ENCODE data around the gene C1QL2. TPM values are rescaled to one million over a fixed set of nuclear protein-coding genes. Genes with fewer than 3 reads are reported as not detected.
A peak's percentile ranks its signal among the peaks of the same experiment; 100 is the strongest.

Gene C1QL2
- total and polyA plus RNA-seq, 8 donors = 0.07 to 0.15 (median 0.09) TPM; not detected in 5

GRCh38 chr2:119149611-119150010 is 8.9 kb downstream of the C1QL2 start:
- H3K36me3 ChIP-seq = no peaks in the 10 kb centered on the region
- TF ChIP-seq CTCF (IDR thresholded peaks at IDR 0.05) = no peak
- WGBS, 2 donors = 73 to 81% methylated on average over 6 of the region's 6 CpGs
- H3K27ac ChIP-seq = no peak overlapping the region
- no peak overlapping the region for H3K4me3 ChIP-seq
- peaks cover 0 to 7% (median 0%) of the 10 kb centered on the region in 4 donors for H3K27me3 ChIP-seq
- H3K9me3 ChIP-seq = no peaks in the 10 kb centered on the region
- no peak for DNase-seq
- ATAC-seq = no peak
- intact Hi-C loops (cut with DNase I) = no loop called here
- H3K4me1 ChIP-seq = no peaks in the 10 kb centered on the region
- FAIRE-seq = no peak

- no peaks in the 10 kb centered on the region for H3K9me3 ChIP-seq
- no peak for FAIRE-seq
- WGBS, 2 donors = 63 to 72% methylated on average over 11 of the region's 11 CpGs
These were observed 10.5 kb downstream of the C1QL2 start for GRCh38 chr2:119147776-119148715.

GRCh38 chr2:119144806-119145205 is 13.7 kb downstream of the C1QL2 start:
- Histone ChIP-seq H3K4me1 (peaks cover 0 to 10% (median 9%) of the 10 kb centered on the region in 3 donors), H3K36me3 (no peaks in the 10 kb centered on the region), H3K27ac (no peak overlapping the region), H3K27me3 (no peaks in the 10 kb centered on the region), H3K9me3 (no peaks in the 10 kb centered on the region), H3K4me3 (no peak overlapping the region)
- DNase-seq (no peak), ATAC-seq (no peak), FAIRE-seq (no peak)
- intact Hi-C loops (cut with DNase I) = no loop called here
- 89 to 94% methylated on average over 5 of the region's 5 CpGs for WGBS, 2 donors
- TF ChIP-seq CTCF (IDR thresholded peaks at IDR 0.05) = no peak

More at GRCh38 chr2:119147776-119148715, 10.5 kb downstream of the C1QL2 start:
- Histone ChIP-seq H3K27ac (no peak overlapping the region), H3K4me3 (no peak overlapping the region), H3K4me1 (peaks cover 0 to 9% (median 2%) of the 10 kb centered on the region in 3 donors), H3K36me3 (no peaks in the 10 kb centered on the region), H3K27me3 (no peaks in the 10 kb centered on the region)
- ATAC-seq (no peak), DNase-seq (no peak)
- intact Hi-C loops (cut with DNase I) = no loop called here
- TF ChIP-seq CTCF (IDR thresholded peaks at IDR 0.05) = no peak

- H3K4me1 ChIP-seq = peaks cover 0 to 10% (median 9%) of the 10 kb centered on the region in 3 donors
- DNase-seq = peak; percentile 32 to 77 (median 66)
- intact Hi-C loops (cut with DNase I) = no loop called here
- FAIRE-seq = no peak
- H3K9me3 ChIP-seq = no peaks in the 10 kb centered on the region
- no peaks in the 10 kb centered on the region for H3K36me3 ChIP-seq
- peak overlapping the region in 1 of 4 donors; percentile 15 for H3K27ac ChIP-seq
- no peak overlapping the region for H3K4me3 ChIP-seq
- TF ChIP-seq CTCF (IDR thresholded peaks at IDR 0.05) = no peak
- 9 to 12% methylated on average over 11 of the region's 11 CpGs for WGBS, 2 donors
- no peaks in the 10 kb centered on the region for H3K27me3 ChIP-seq
- ATAC-seq = peak; percentile 46 to 90 (median 75)
These were observed 15.7 kb downstream of the C1QL2 start for GRCh38 chr2:119142824-119143223.

- WGBS, 2 donors = 73 to 82% methylated on average over 11 of the region's 11 CpGs
- ATAC-seq (no peak), DNase-seq (no peak), FAIRE-seq (no peak)
- intact Hi-C loops (cut with DNase I) = no loop called here
- Histone ChIP-seq H3K4me3 (no peak overlapping the region), H3K9me3 (no peaks in the 10 kb centered on the region), H3K27me3 (no peaks in the 10 kb centered on the region), H3K27ac (no peak overlapping the region), H3K36me3 (no peaks in the 10 kb centered on the region), H3K4me1 (peaks cover 0 to 2% (median 0%) of the 10 kb centered on the region in 3 donors)
- no peak for TF ChIP-seq CTCF (IDR thresholded peaks at IDR 0.05)
These were observed 21.0 kb downstream of the C1QL2 start for GRCh38 chr2:119137502-119137901.
